Fibroblast of pulmonary artery (primary cell): ENCODE data around the gene TCF7L2.

ENCODE experiments used
- DNase-seq: peaks from one replicate; pipeline ENCODE4 v3.0.0-alpha.2; 2010; ENCODE audit warnings: low read depth
- H3K4me3 ChIP-seq: replicated peaks from 2 replicates; pipeline ENCODE4 v1.5.1; 2011; ENCODE audit warnings: low read depth, mild to moderate bottlenecking, control low read depth, low read length, moderate library complexity
- CTCF ChIP-seq: IDR thresholded peaks from 2 replicates; pipeline ENCODE4 v1.5.1; 2011; ENCODE audit warnings: mild to moderate bottlenecking, control low read depth, low read length, inconsistent platforms; ENCODE audit errors: missing control alignments

Gene TCF7L2

GRCh38 chr10:113001599-113002448 lies 51.8 kb downstream of the TCF7L2 start:
- no peak for TF ChIP-seq CTCF
- H3K4me3 ChIP-seq, result no peak overlapping the region
- no peak for DNase-seq

GRCh38 chr10:113002449-113002777 lies 52.4 kb downstream of the TCF7L2 start:
- TF ChIP-seq CTCF, result no peak
- no peak overlapping the region for H3K4me3 ChIP-seq
- DNase-seq, result no peak

- no peak for DNase-seq
- no peak overlapping the region for H3K4me3 ChIP-seq
- TF ChIP-seq CTCF, result no peak
These were observed 53.0 kb downstream of the TCF7L2 start for GRCh38 chr10:113003052-113003451.

GRCh38 chr10:113004069-113004618 lies 54.1 kb downstream of the TCF7L2 start:
- DNase-seq, result no peak
- no peak overlapping the region for H3K4me3 ChIP-seq
- TF ChIP-seq CTCF, result no peak

GRCh38 chr10:113005380-113005779 lies 55.3 kb downstream of the TCF7L2 start:
- no peak for DNase-seq
- no peak for TF ChIP-seq CTCF
- H3K4me3 ChIP-seq, result no peak overlapping the region

GRCh38 chr10:113006656-113007342 lies 56.8 kb downstream of the TCF7L2 start:
- DNase-seq, result no peak
- TF ChIP-seq CTCF, result no peak
- H3K4me3 ChIP-seq, result no peak overlapping the region

- no peak for DNase-seq
- TF ChIP-seq CTCF, result no peak
- H3K4me3 ChIP-seq, result no peak overlapping the region
These were observed 57.3 kb downstream of the TCF7L2 start for GRCh38 chr10:113007343-113007771.
